K562 (cell line): ENCODE results near the gene FGG. TPM values are rescaled to one million over a fixed set of nuclear protein-coding genes. Genes with fewer than 3 reads are reported as not detected.

Experiments
- CBX8 ChIP-seq: fragments of 200-600 bp; sonication (generic); IDR thresholded peaks from 2 replicates; pipeline ENCODE4 v1.6.1; 2012; ENCODE audit warnings: borderline replicate concordance, mixed run types, low read depth, mild to moderate bottlenecking, moderate library complexity, mixed read lengths, low read length, control low read depth, inconsistent platforms; ENCODE audit not compliant: poor library complexity, severe bottlenecking; ENCODE audit errors: extremely low read depth
- FOXA3 ChIP-seq, 2 experiments: fragments of 450-650 bp in 1 of 2; sonication (generic) in 1 of 2; formaldehyde crosslinking; IDR thresholded peaks in 1 of 2; conservative IDR thresholded peaks in 1 of 2; 2 replicates each; pipeline versions ENCODE4 v1.4.0 to v1.8.0; 2020 to 2022; ENCODE audit warnings: mild to moderate bottlenecking in 2 of 2, missing genetic modification reagents in 1 of 2
- ILK ChIP-seq: fragments of 450-650 bp; IDR thresholded peaks from 2 replicates; pipeline ENCODE4 v1.6.1; 2016; ENCODE audit warnings: missing genetic modification characterization, low read depth, mild to moderate bottlenecking, missing compliant biosample characterization, moderate library complexity, borderline replicate concordance
- NFYB ChIP-seq: IDR thresholded peaks from 2 replicates; pipeline ENCODE4 v1.6.1; 2011; ENCODE audit warnings: mild to moderate bottlenecking, moderate library complexity; ENCODE audit not compliant: insufficient read length; ENCODE audit errors: extremely low read depth
- NR1H2 ChIP-seq: sonication (generic); formaldehyde crosslinking; IDR thresholded peaks from 2 replicates; pipeline ENCODE4 v1.4.0; 2020; ENCODE audit warnings: mild to moderate bottlenecking, missing genetic modification reagents
- SMAD1 ChIP-seq: fragments of 150-350 bp; IDR thresholded peaks from 2 replicates; pipeline ENCODE4 v1.6.1; 2014; ENCODE audit warnings: low read length, low read depth; ENCODE audit not compliant: partially characterized antibody
- ZFP1 ChIP-seq: fragments of 450-650 bp; formaldehyde crosslinking; IDR thresholded peaks from 2 replicates; pipeline ENCODE4 v1.4.0; 2020; ENCODE audit warnings: mild to moderate bottlenecking, mixed read lengths
- polyA plus RNA-seq, 8 experiments: library from polyadenylated mRNA; depleted of rRNA in 4 of 8; stranded (reverse) in 5 of 8; unstranded in 3 of 8; fragments of >200 nt; fragmentation: Nextera tagmentation in 2 of 8; fragmentation: Illumina TruSeq in 1 of 8; extraction: Ambion mirVana in 2 of 8; extraction: Trizol in 1 of 8; gene quantifications; 2 replicates each; pipeline versions ENCODE4 v1.2.1 to v1.2.3, GENCODE V29; 2011 to 2014; ENCODE audit warnings: inconsistent platforms in 1 of 8, missing spikeins in 1 of 8
- total RNA-seq, 7 experiments: library from RNA; depleted of rRNA in 6 of 7; stranded (reverse); fragments of >200 nt in 6 of 7; fragmentation: Illumina TruSeq in 2 of 7; extraction: Trizol in 2 of 7; gene quantifications; 2 replicates each; pipeline versions ENCODE4 v1.2.1 to v1.2.3, GENCODE V29; 2011 to 2021; ENCODE audit warnings: low replicate concordance in 1 of 7
- TF ChIP-seq, protein P1 (sequence below): sonication (generic); formaldehyde crosslinking; IDR thresholded peaks from 2 replicates; pipeline ENCODE4 v1.8.0; 2022; ENCODE audit warnings: mild to moderate bottlenecking, low read depth, missing genetic modification reagents
- TF ChIP-seq, protein P2 (sequence below), 2 experiments: fragments of 450-650 bp; IDR thresholded peaks; 2 replicates each; pipeline ENCODE4 v1.6.1; 2018; ENCODE audit warnings: mild to moderate bottlenecking in 2 of 2, low read depth in 1 of 2; ENCODE audit not compliant: partially characterized antibody in 2 of 2
- TF ChIP-seq, protein P3 (sequence below): sonication (generic); formaldehyde crosslinking; IDR thresholded peaks from 2 replicates; pipeline ENCODE4 v1.8.1; 2023; ENCODE audit warnings: mild to moderate bottlenecking, missing genetic modification reagents

Gene FGG
- total and polyA plus RNA-seq, 9 of the 15 experiments (the other 6 are each of a cell fraction or from before 2014, with no cell fraction given): 0.08 to 2.2 (median 0.33) TPM; not detected in 2

DNA sequence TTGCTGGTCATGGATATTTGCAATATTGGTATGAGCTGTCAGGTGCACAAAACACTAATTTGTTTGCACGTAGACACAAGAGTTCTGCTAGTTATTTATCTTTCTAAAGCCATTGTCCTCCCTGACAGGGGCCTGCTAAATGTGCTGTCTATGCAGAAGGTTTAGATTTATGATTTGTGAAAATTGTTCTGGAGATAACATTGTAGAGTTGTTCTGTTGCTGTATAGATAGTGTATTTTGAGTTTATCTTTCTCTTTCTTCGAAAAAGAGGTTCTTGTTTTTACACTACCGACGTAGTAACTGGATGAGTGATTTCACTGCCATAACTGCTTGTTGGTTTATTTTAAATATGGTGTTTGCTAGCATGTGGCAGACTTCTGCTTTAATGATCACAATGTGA lies 28.5 kb upstream of the FGG start (continued):
- TF ChIP-seq, protein P1, sequence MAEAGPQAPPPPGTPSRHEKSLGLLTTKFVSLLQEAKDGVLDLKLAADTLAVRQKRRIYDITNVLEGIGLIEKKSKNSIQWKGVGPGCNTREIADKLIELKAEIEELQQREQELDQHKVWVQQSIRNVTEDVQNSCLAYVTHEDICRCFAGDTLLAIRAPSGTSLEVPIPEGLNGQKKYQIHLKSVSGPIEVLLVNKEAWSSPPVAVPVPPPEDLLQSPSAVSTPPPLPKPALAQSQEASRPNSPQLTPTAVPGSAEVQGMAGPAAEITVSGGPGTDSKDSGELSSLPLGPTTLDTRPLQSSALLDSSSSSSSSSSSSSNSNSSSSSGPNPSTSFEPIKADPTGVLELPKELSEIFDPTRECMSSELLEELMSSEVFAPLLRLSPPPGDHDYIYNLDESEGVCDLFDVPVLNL (CRISPR knock-in tag): no peak
- TF ChIP-seq, protein P2, sequence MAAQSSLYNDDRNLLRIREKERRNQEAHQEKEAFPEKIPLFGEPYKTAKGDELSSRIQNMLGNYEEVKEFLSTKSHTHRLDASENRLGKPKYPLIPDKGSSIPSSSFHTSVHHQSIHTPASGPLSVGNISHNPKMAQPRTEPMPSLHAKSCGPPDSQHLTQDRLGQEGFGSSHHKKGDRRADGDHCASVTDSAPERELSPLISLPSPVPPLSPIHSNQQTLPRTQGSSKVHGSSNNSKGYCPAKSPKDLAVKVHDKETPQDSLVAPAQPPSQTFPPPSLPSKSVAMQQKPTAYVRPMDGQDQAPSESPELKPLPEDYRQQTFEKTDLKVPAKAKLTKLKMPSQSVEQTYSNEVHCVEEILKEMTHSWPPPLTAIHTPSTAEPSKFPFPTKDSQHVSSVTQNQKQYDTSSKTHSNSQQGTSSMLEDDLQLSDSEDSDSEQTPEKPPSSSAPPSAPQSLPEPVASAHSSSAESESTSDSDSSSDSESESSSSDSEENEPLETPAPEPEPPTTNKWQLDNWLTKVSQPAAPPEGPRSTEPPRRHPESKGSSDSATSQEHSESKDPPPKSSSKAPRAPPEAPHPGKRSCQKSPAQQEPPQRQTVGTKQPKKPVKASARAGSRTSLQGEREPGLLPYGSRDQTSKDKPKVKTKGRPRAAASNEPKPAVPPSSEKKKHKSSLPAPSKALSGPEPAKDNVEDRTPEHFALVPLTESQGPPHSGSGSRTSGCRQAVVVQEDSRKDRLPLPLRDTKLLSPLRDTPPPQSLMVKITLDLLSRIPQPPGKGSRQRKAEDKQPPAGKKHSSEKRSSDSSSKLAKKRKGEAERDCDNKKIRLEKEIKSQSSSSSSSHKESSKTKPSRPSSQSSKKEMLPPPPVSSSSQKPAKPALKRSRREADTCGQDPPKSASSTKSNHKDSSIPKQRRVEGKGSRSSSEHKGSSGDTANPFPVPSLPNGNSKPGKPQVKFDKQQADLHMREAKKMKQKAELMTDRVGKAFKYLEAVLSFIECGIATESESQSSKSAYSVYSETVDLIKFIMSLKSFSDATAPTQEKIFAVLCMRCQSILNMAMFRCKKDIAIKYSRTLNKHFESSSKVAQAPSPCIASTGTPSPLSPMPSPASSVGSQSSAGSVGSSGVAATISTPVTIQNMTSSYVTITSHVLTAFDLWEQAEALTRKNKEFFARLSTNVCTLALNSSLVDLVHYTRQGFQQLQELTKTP (IDR thresholded peaks at IDR 0.05; ENCODE audit: low read depth in 1 of 2, partially characterized antibody in 2 of 2): no peak
- TF ChIP-seq SMAD1 (no peak), ZFP1 (no peak), FOXA3 (CRISPR knock-in tag; conservative IDR thresholded peaks at IDR 0.05 in 1 of 2, IDR thresholded peaks at IDR 0.05 in 1 of 2) (peak in 1 of 2 experiments; percentile 48; a peak in 2 of 4 replicates), NFYB (no peak), ILK (no peak), NR1H2 (CRISPR knock-in tag) (no peak), CBX8 (no peak)
- TF ChIP-seq, protein P3, sequence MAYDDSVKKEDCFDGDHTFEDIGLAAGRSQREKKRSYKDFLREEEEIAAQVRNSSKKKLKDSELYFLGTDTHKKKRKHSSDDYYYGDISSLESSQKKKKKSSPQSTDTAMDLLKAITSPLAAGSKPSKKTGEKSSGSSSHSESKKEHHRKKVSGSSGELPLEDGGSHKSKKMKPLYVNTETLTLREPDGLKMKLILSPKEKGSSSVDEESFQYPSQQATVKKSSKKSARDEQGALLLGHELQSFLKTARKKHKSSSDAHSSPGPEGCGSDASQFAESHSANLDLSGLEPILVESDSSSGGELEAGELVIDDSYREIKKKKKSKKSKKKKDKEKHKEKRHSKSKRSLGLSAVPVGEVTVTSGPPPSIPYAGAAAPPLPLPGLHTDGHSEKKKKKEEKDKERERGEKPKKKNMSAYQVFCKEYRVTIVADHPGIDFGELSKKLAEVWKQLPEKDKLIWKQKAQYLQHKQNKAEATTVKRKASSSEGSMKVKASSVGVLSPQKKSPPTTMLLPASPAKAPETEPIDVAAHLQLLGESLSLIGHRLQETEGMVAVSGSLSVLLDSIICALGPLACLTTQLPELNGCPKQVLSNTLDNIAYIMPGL (CRISPR knock-in tag): no peak
